NCI-H2029 treated with DMSO at 0.1 percent for 48 hours (cell line): ENCODE results near the gene TBCA.

Experiments
- DNase-seq: peaks from one replicate; lab custom pipeline; 2025; lab: John Stamatoyannopoulos, UW

Gene TBCA

GRCh38 chr5:77642738-77643653 lies 133.1 kb downstream of the TBCA start:
- DNase-seq = no peak

- no peak for DNase-seq
These were observed 134.0 kb downstream of the TBCA start for GRCh38 chr5:77641963-77642737.

GRCh38 chr5:77641397-77641943 lies 134.7 kb downstream of the TBCA start:
- DNase-seq = no peak
